Measurements from ENCODE around the gene ZNF697. TPM values are rescaled to one million over a fixed set of nuclear protein-coding genes. Genes with fewer than 3 reads are reported as not detected.
"Not testable (repeated sequence)": the region's sequence is repeated elsewhere in the genome, so short reads cannot be mapped to it uniquely, and the experiment has no call there.

ZNF697 gene
- total RNA-seq, 4 donors from 2014 or later, result 0.34 to 3.3 (median 1.4) TPM

DNA sequence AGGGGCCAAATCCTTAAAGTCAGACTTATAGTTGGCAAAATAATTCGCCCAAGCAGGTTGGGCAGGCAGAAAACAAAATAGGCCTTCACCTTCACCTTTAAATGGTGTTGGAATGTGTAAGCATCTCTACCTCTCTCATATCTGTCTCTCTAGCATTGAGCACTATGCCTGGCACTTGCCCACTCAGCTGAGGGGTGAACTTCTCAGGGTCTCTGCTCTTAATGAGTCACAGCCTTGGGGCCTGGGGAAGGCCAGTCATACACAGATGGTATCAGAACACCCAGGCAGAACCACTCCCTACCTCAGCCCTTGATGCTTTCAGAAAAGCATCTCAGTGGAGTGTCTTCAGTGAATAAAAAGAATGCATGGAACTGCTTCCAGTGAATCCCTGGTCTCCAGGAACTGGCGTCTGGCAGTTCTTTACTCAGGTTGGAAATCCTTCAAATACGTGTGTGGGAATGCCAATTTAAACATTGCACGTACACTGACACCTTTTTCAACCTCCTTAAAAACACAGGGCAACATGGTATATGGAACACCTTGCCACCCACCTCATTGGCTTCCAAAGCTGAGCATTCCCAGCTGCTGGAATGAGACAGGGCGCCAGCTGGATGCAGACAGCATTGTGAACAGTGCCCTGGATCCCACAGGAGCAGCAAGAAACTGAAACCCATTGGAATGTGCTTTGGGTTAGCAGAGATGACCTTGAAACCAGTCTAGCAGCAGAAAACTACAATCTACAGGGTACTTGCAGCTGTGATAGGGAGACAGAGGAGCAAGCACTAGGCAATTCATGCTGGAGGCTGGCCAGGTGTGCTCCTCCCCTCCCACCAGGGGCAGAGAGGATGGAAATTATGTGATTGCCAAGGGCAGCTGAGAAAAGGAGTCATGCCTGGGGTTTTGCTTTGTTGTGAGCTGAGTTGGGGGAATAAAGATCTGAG is 30.0 kb downstream of the ZNF697 start:
- H3K27ac ChIP-seq, result no peak overlapping the region
- intact Hi-C loops (cut with DNase I), result loop anchor here (5.0 kb wide), 1 partner anchor 44 kb away; no protein-coding TSS in a partner anchor
- 48 to 59% methylated on average over 4 to 5 of the region's 5 CpGs for WGBS, 2 donors
- H3K36me3 ChIP-seq, result peaks cover 0 to 7% (median 0%) of the 10 kb centered on the region in 3 donors
- no peak overlapping the region for H3K4me3 ChIP-seq
- DNase-seq, result no peak
- no peaks in the 10 kb centered on the region for H3K27me3 ChIP-seq
- H3K9me3 ChIP-seq, result no peaks in the 10 kb centered on the region
- H3K4me1 ChIP-seq, result peaks cover 0 to 14% (median 5%) of the 10 kb centered on the region in 3 donors
- TF ChIP-seq, protein P1, sequence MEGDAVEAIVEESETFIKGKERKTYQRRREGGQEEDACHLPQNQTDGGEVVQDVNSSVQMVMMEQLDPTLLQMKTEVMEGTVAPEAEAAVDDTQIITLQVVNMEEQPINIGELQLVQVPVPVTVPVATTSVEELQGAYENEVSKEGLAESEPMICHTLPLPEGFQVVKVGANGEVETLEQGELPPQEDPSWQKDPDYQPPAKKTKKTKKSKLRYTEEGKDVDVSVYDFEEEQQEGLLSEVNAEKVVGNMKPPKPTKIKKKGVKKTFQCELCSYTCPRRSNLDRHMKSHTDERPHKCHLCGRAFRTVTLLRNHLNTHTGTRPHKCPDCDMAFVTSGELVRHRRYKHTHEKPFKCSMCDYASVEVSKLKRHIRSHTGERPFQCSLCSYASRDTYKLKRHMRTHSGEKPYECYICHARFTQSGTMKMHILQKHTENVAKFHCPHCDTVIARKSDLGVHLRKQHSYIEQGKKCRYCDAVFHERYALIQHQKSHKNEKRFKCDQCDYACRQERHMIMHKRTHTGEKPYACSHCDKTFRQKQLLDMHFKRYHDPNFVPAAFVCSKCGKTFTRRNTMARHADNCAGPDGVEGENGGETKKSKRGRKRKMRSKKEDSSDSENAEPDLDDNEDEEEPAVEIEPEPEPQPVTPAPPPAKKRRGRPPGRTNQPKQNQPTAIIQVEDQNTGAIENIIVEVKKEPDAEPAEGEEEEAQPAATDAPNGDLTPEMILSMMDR (IDR thresholded peaks at IDR 0.05), result no peak
- no peak for TF ChIP-seq POLR2A (IDR thresholded peaks at IDR 0.05)

DNA sequence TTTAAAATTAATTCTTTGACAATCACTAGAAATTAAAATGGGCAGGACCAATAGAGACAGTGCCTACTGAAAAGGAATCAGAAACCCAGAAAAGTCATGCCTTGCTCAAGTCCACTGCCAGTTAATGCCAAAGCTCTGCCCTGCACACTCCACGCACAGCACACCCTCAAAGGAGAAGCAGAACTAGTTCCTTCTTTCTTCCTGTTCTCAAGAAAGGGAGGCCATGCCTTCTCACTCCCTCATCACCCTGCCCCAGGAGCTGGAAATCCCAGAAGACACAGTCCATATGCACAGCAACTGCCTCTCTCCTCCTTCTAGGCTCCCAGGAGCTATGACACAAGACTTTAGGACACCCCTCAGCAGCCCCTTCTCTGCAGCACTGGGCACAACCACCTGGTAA is 31.3 kb downstream of the ZNF697 start:
- H3K27ac ChIP-seq, DNase-seq, H3K9me3 ChIP-seq, H3K36me3 ChIP-seq, H3K27me3 ChIP-seq, H3K4me3 ChIP-seq: not testable (repeated sequence)
- intact Hi-C loops (cut with DNase I), result loop anchor here (5.0 kb wide), 1 partner anchor 46 kb away; no protein-coding TSS in a partner anchor
- H3K4me1 ChIP-seq, result peaks cover 2 to 14% (median 5%) of the 10 kb centered on the region in 3 donors
- 71% methylated on average over 1 of the region's 1 CpG; no CpG with 5 or more reads in 1 of the 2 donors for WGBS, 2 donors

DNA sequence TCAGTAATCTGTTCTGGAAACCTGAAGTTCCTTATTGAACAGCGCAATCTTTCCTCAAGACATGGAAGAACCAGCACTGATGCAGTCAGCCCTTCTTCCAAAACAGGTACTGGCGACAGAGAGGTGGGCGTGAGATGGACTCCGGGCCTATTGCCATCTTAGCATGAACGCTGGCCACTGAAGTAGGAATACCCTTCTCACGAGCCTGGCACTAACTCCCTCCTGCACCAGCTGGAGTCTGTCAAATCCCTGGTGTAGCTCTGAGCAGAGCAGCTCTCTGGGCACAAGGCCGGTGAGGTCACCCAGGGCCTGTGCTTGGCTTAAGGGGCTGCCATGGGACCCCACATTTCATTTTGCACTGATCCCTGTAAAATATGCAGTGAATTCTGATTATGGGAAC is 33.0 kb downstream of the ZNF697 start:
- WGBS, 2 donors, result 56% methylated on average over 5 of the region's 7 CpGs; no CpG with 5 or more reads in 1 of the 2 donors
- H3K27me3 ChIP-seq, H3K4me3 ChIP-seq, H3K9me3 ChIP-seq, H3K27ac ChIP-seq, H3K36me3 ChIP-seq, DNase-seq: not testable (repeated sequence)
- intact Hi-C loops (cut with DNase I), result loop anchor here (5.0 kb wide), 1 partner anchor 47 kb away; no protein-coding TSS in a partner anchor
- peaks cover 3 to 14% (median 5%) of the 10 kb centered on the region in 3 donors for H3K4me1 ChIP-seq

DNA sequence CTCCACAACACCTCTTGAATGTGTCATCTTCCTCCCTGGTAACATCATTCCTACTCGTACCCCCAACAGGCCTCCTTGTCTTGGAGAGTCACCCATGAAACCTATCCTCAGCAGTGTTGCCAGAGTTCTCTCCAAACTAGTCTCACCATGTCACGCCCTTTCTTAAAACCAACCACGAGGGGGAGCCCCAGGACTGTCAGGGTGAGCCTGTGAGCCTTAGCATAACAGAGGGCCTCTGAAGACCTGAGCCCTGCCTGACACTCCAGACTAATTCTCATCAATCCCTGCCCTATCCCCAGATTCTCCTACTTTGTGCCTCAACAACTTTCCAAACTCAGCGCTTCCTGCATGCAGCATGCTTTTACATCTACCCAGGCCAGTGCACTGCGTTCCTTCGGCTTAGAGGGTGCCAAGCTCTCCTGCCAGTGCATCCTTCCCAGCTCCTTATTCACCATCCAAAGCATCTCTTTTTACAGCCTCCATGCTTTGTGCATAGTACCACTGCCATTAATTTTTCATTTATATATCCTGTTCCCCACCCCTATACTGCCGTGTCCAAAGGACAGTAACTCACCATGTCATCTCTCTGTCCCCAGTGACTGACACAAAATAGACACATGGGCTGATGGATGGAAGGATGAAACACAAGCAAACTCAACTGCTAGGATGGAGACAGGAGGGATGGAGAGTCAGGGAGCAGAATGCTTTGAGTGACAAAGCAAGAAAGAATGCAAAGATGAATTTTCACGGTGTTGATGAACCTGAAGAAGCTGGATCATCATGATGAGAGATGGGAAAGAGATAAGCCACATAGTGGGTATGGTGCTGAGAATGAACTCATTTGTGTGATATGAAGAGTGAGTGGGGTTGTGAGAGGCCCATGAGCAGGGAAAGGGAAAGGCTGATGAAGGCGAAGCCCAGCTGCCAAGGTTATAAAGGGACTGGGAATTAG is 34.0 kb downstream of the ZNF697 start:
- WGBS, 2 donors, result 52 to 54% methylated on average over 9 of the region's 9 CpGs
- no peaks in the 10 kb centered on the region for H3K36me3 ChIP-seq
- peaks cover 3 to 14% (median 5%) of the 10 kb centered on the region in 3 donors for H3K4me1 ChIP-seq
- H3K9me3 ChIP-seq, result no peaks in the 10 kb centered on the region
- intact Hi-C loops (cut with DNase I), result loop anchor here (5.0 kb wide), 1 partner anchor 58 kb away; no protein-coding TSS in a partner anchor
- H3K27me3 ChIP-seq, result no peaks in the 10 kb centered on the region
- no peak overlapping the region for H3K4me3 ChIP-seq
- TF ChIP-seq, protein P1 (IDR thresholded peaks at IDR 0.05), result peak; percentile 44 to 90 (median 78)
- TF ChIP-seq POLR2A (IDR thresholded peaks at IDR 0.05), result no peak
- H3K27ac ChIP-seq, result no peak overlapping the region
- DNase-seq, result peak; percentile 35

DNA sequence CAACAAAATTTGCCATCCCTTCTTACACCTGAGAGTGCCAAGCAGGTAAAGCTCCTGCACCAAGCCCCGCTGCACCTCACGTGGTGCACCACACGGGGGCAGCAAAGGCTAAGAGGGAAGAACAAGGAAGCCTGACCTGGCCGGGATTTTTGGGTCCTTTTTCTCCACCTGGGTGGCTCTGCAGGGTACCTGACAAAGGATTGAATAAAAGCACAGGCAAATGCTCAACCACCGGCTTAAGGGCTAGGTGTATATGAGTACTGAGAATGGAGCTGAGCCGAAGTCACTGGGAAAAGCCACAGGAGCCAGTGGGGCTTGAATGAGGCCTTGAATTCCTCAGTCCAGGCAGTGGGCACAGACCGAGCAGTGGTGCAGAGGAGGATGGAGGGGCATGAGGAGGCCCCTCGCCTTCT is 36.4 kb downstream of the ZNF697 start:
- H3K36me3 ChIP-seq, result no peaks in the 10 kb centered on the region
- TF ChIP-seq POLR2A (IDR thresholded peaks at IDR 0.05), result no peak
- TF ChIP-seq, protein P1 (IDR thresholded peaks at IDR 0.05), result peak; percentile 68 to 97 (median 92)
- peaks cover 0 to 3% (median 0%) of the 10 kb centered on the region in 3 donors for H3K4me1 ChIP-seq
- DNase-seq, result no peak
- no peak overlapping the region for H3K4me3 ChIP-seq
- H3K27me3 ChIP-seq, result no peaks in the 10 kb centered on the region
- H3K9me3 ChIP-seq, result no peaks in the 10 kb centered on the region
- intact Hi-C loops (cut with DNase I), result loop anchor here (5.0 kb wide), 1 partner anchor 61 kb away; no protein-coding TSS in a partner anchor
- H3K27ac ChIP-seq, result no peak overlapping the region
- WGBS, 2 donors, result 14 to 26% methylated on average over 8 of the region's 8 CpGs

DNA sequence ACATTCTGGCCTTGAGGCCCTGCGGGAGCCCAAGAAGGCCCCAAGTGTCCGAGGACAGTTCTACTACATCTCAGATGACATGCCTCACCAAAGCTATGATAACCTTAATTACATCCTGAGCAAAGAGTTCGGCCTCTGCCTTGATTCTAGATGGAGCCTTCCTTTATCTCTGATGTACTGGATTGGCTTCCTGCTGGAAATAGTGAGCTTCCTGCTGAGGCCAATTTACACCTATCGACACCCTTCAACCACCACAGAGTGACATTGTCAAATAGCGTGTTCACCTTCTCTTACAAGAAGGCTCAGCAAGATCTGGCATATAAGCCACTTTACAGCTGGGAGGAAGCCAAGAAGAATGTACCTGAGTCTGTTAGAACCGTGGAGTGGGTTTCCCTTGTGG is 39.2 kb downstream of the ZNF697 start:
- H3K36me3 ChIP-seq; DNase-seq; H3K27me3 ChIP-seq; intact Hi-C loops (cut with DNase I); H3K4me1 ChIP-seq; H3K9me3 ChIP-seq; H3K27ac ChIP-seq; H3K4me3 ChIP-seq: not testable (repeated sequence)
- 61 to 84% methylated on average over 2 to 5 of the region's 6 CpGs for WGBS, 2 donors

DNA sequence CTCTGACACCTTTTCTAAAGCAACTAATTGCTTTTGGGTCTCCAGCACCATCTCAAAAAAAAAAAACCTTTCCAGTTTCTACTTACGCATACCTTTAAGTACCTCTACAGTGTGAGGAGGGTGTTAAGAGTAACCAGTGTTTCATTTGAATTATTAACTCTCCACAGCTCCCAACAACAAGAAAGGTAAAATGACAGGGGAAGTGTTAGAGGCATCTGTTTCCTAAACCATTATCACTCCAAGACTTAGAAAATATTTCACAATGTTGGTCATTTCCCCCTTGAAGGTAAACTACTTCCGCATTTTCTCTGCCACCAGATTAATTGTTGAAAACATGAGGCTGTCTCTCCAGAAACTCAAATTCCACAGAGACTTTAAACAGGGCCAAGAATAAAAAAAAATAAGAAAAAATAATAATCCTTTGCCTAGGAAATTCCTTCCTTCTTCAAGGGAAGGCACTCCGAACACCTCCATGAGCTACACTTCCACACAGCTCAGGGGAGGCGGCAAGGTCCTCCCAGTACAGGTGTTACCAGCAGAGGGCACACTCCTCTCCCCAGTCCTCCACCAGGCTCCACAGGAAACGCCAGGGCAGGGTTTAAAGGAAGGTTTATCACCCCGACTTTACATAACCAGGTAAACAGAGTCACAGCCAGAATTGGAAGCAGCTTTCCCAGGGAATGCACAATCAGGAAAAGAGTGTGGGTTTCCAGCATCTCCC is 40.8 kb downstream of the ZNF697 start:
- H3K27ac ChIP-seq; H3K9me3 ChIP-seq; H3K4me1 ChIP-seq; DNase-seq; intact Hi-C loops (cut with DNase I); H3K36me3 ChIP-seq; H3K27me3 ChIP-seq; H3K4me3 ChIP-seq: not testable (repeated sequence)
- whole genome bisulfite sequencing, 2 donors, result 85 to 88% methylated on average over 2 to 3 of the region's 6 CpGs

Data from esophagus squamous epithelium (tissue), 5 donors.